HCT116 (cell line): ENCODE measurements around the gene ELF5. TPM values are rescaled to one million over a fixed set of nuclear protein-coding genes. Genes with fewer than 3 reads are reported as not detected.

Experiments used
- ATAC-seq: fragments of 200-7000 bp; cut with Tn5 transposase; 2 replicates; pipeline ENCODE4 v1.9.1; 2020; ENCODE audit warnings: mild to moderate bottlenecking, moderate library complexity
- BruUV-seq: library from RNA; stranded (reverse); fragments of 400-500 nt; replicated peaks from 2 replicates; lab custom pipeline; 2021; lab: Mats Ljungman, UMichigan
- CTCF ChIA-PET: fragments of 300-600 bp; sonication (Branson Sonifier 250); formaldehyde crosslinking; loops from one replicate; lab custom pipeline; 2021; ENCODE audit warnings: antibody characterized with exemption; lab: Charles Lee
- POLR2A ChIA-PET: fragments of 300-600, 350-600 bp; sonication (Branson Sonifier 250); formaldehyde crosslinking; loops from one replicate; lab custom pipeline; 2021; ENCODE audit warnings: antibody characterized with exemption; lab: Charles Lee
- RAD21 ChIA-PET, 2 experiments: fragments of 300-600 bp; sonication (Branson Sonifier 250); formaldehyde crosslinking; loops; one replicate each; lab custom pipeline; 2023; ENCODE audit warnings: low total read pairs in 2 of 2; ENCODE audit not compliant: uncharacterized antibody in 2 of 2, unreplicated experiment in 2 of 2, low non-redundant PET in 1 of 2; lab: Charles Lee
- DNase-seq: peaks from one replicate; pipeline ENCODE4 v3.0.0-alpha.2; 2010; ENCODE audit warnings: low read depth, low spot score
- H2AFZ ChIP-seq: fragments of 200-600 bp; shearing (Covaris generic), sonication (generic); 2 replicates; pipeline ENCODE4 v1.6.1; 2017; ENCODE audit warnings: low read depth, mixed run types, mixed read lengths, antibody characterized with exemption, low read length; ENCODE audit not compliant: poor library complexity, severe bottlenecking
- H3K27ac ChIP-seq: 2 replicates; pipeline ENCODE4 v1.5.1; 2012; ENCODE audit warnings: low read depth, low read length
- H3K27me3 ChIP-seq: fragments of 200-600 bp; sonication (generic); 2 replicates; pipeline ENCODE4 v1.6.1; 2016; ENCODE audit warnings: mixed run types, low read length, mixed read lengths; ENCODE audit not compliant: insufficient read depth
- H3K36me3 ChIP-seq, 2 experiments: fragments of 200-500 bp in 1 of 2; fragments of 200-600 bp in 1 of 2; sonication (Bioruptor generic) in 1 of 2; sonication (generic) in 1 of 2; 2 replicates each; pipeline versions ENCODE4 v1.5.1 to v1.6.1; 2014 to 2016; ENCODE audit warnings: low read length in 2 of 2, inconsistent platforms in 1 of 2, mixed read lengths in 1 of 2, mixed run types in 1 of 2; ENCODE audit not compliant: insufficient read depth in 2 of 2, control insufficient read depth in 1 of 2
- H3K4me1 ChIP-seq, 2 experiments: fragments of 200-600 bp in 1 of 2; sonication (generic) in 1 of 2; 2 replicates each; pipeline versions ENCODE4 v1.5.1 to v1.6.1; 2012 to 2017; ENCODE audit warnings: low read length in 2 of 2, inconsistent platforms in 1 of 2, mild to moderate bottlenecking in 1 of 2, mixed read lengths in 1 of 2, mixed run types in 1 of 2, moderate library complexity in 1 of 2; ENCODE audit not compliant: insufficient read depth in 2 of 2, control insufficient read depth in 1 of 2
- H3K4me2 ChIP-seq: fragments of 200-600 bp; sonication (generic); 2 replicates; pipeline ENCODE4 v1.6.1; 2017; ENCODE audit warnings: mixed run types, low read length, mixed read lengths
- H3K4me3 ChIP-seq, 2 experiments: fragments of 200-600 bp in 1 of 2; sonication (generic) in 1 of 2; replicated peaks in 1 of 2; 2 replicates each; pipeline ENCODE4 v1.5.1; 2011 to 2016; ENCODE audit warnings: low read length in 2 of 2, control low read depth in 1 of 2, low read depth in 1 of 2, mild to moderate bottlenecking in 1 of 2, mixed read lengths in 1 of 2, mixed run types in 1 of 2
- H3K79me2 ChIP-seq: fragments of 200-600 bp; sonication (generic); 2 replicates; pipeline ENCODE4 v1.6.1; 2017; ENCODE audit warnings: mild to moderate bottlenecking, mixed run types, low read length, moderate library complexity, mixed read lengths; ENCODE audit not compliant: insufficient read depth
- H3K9ac ChIP-seq: fragments of 200-600 bp; sonication (generic); 2 replicates; pipeline ENCODE4 v1.6.1; 2016; ENCODE audit warnings: low read length, mixed read lengths
- H3K9me2 ChIP-seq: fragments of 200-600 bp; sonication (generic), shearing (Covaris generic); 2 replicates; pipeline ENCODE4 v1.6.1; 2017; ENCODE audit warnings: mixed run types, mild to moderate bottlenecking, moderate library complexity; ENCODE audit not compliant: insufficient read depth
- H3K9me3 ChIP-seq, 2 experiments: fragments of 200-500 bp in 1 of 2; fragments of 200-600 bp in 1 of 2; sonication (Bioruptor generic) in 1 of 2; sonication (generic) in 1 of 2; 2 replicates each; pipeline ENCODE4 v1.6.1; 2014 to 2017; ENCODE audit warnings: low read length in 2 of 2, mixed read lengths in 2 of 2, inconsistent platforms in 1 of 2, low read depth in 1 of 2, mild to moderate bottlenecking in 1 of 2, mixed run types in 1 of 2, moderate library complexity in 1 of 2; ENCODE audit not compliant: control insufficient read depth in 1 of 2, insufficient read depth in 1 of 2
- H4K20me1 ChIP-seq: fragments of 200-600 bp; sonication (generic), shearing (Covaris generic); 2 replicates; pipeline ENCODE4 v1.6.1; 2017; ENCODE audit warnings: mixed run types, mild to moderate bottlenecking, moderate library complexity; ENCODE audit not compliant: insufficient read depth
- CBX3 ChIP-seq: IDR thresholded peaks from 2 replicates; pipeline ENCODE4 v1.6.1; 2012; ENCODE audit warnings: low read depth
- EGR1 ChIP-seq: IDR thresholded peaks from 2 replicates; pipeline ENCODE4 v1.6.1; 2012; ENCODE audit warnings: low read depth
- EZH2 ChIP-seq: fragments of 200-600 bp; sonication (generic); IDR thresholded peaks from 2 replicates; pipeline ENCODE4 v1.6.1; 2017; ENCODE audit warnings: antibody characterized with exemption, mixed run types
- EZH2phosphoT487 ChIP-seq: fragments of 200-600 bp; IDR thresholded peaks from 2 replicates; pipeline ENCODE4 v1.6.1; 2018; ENCODE audit warnings: antibody characterized with exemption, borderline replicate concordance
- FOSL1 ChIP-seq: IDR thresholded peaks from 2 replicates; pipeline ENCODE4 v1.6.1; 2012; ENCODE audit warnings: low read depth
- POLR2A ChIP-seq: IDR thresholded peaks from 2 replicates; pipeline ENCODE4 v1.7.0; 2011; ENCODE audit warnings: borderline replicate concordance; ENCODE audit not compliant: insufficient read depth, insufficient read length; ENCODE audit errors: extremely low read depth
- POLR2AphosphoS5 ChIP-seq: IDR thresholded peaks from 2 replicates; pipeline ENCODE4 v1.6.1; 2011; ENCODE audit warnings: mild to moderate bottlenecking, low read depth, low read length, moderate library complexity
- SIN3A ChIP-seq: IDR thresholded peaks from 2 replicates; pipeline ENCODE4 v1.6.1; 2012; ENCODE audit warnings: low read depth
- SP1 ChIP-seq: IDR thresholded peaks from 2 replicates; pipeline ENCODE4 v1.6.1; 2012; ENCODE audit warnings: low read depth
- SRF ChIP-seq: IDR thresholded peaks from 2 replicates; pipeline ENCODE4 v1.6.1; 2012; ENCODE audit warnings: low read depth
- YY1 ChIP-seq: IDR thresholded peaks from 2 replicates; pipeline ENCODE4 v1.6.1; 2011; ENCODE audit warnings: low read length, low read depth, moderate library complexity, mild to moderate bottlenecking; ENCODE audit not compliant: insufficient replicate concordance; ENCODE audit errors: extremely low read depth
- ZFX ChIP-seq: fragments of 450-650 bp; IDR thresholded peaks from 2 replicates; pipeline ENCODE4 v1.6.1; 2017
- ZNF274 ChIP-seq: fragments of 200-500 bp; sonication (Bioruptor generic); IDR thresholded peaks from 2 replicates; pipeline ENCODE4 v1.6.1; 2014; ENCODE audit warnings: mild to moderate bottlenecking, low read depth, low read length, inconsistent platforms
- intact Hi-C: fragments of 100-400 bp; cut with micrococcal nuclease; formaldehyde crosslinking; loops from 2 replicates; pipeline ENCODE4 v1.10.0; 2022
- total RNA-seq: library from RNA; stranded (reverse); gene quantifications from one replicate; pipeline ENCODE4 v1.2.1, GENCODE V29; 2021; ENCODE audit not compliant: unreplicated experiment
- TF ChIP-seq, protein P1 (sequence below): IDR thresholded peaks from 2 replicates; pipeline ENCODE4 v1.6.1; 2012
- TF ChIP-seq, protein P2 (sequence below), 3 experiments: fragments of 200-600 bp in 1 of 3; sonication (generic) in 1 of 3; IDR thresholded peaks in 2 of 3; conservative IDR thresholded peaks in 1 of 3; 2 replicates each; pipeline ENCODE4 v1.5.1; 2012 to 2017; ENCODE audit warnings: low read depth in 2 of 3, low read length in 2 of 3, antibody characterized with exemption in 1 of 3, borderline replicate concordance in 1 of 3, control low read depth in 1 of 3, mild to moderate bottlenecking in 1 of 3, mixed read lengths in 1 of 3, mixed run types in 1 of 3, moderate library complexity in 1 of 3; ENCODE audit not compliant: insufficient read depth in 1 of 3
- TF ChIP-seq, protein P3 (sequence below): IDR thresholded peaks from 2 replicates; pipeline ENCODE4 v1.6.1; 2012

ELF5 gene
- total RNA-seq, 1 experiment from 2014 or later: 0.32 TPM

DNA sequence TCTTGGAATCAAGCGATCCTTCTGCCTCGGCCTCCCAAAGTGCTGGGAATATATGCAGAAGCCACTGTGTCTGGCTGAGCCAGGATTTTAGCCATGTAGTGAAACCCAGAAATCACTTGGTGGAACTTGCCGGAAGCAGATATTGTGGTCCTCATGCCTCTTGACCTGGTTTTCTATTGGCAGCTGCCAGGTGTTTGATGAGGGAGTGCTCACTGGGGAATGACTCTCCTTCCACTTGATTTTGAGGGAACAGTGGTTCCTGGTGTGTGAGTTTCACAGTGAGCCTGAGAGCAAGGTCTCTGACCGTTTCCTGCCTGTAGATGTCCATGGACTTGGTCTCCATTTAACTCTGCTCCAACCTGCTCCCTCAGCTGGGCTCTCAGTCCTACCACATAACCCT is 34.7 kb upstream of the ELF5 start:
- BruUV-seq: no TSS peak
- Histone ChIP-seq H3K9ac (no peak overlapping the region), H3K79me2 (no peaks in the 10 kb centered on the region), H3K4me3 (no peak overlapping the region), H3K36me3 (no peaks in the 10 kb centered on the region), H3K27me3 (no peaks in the 10 kb centered on the region), H3K9me3 (no peaks in the 10 kb centered on the region), H3K4me2 (no peak overlapping the region), H3K9me2 (no peaks in the 10 kb centered on the region), H3K4me1 (no peaks in the 10 kb centered on the region), H2AFZ (no peak overlapping the region), H3K27ac (no peak overlapping the region), H4K20me1 (no peaks in the 10 kb centered on the region)
- CTCF ChIA-PET: no interaction called here
- RAD21 ChIA-PET: no interaction called here
- no peak for TF ChIP-seq SRF
- TF ChIP-seq CBX3: no peak
- no peak for TF ChIP-seq EZH2phosphoT487
- TF ChIP-seq ZFX: no peak
- no peak for TF ChIP-seq EZH2
- no peak for TF ChIP-seq ZNF274
- TF ChIP-seq, protein P1, sequence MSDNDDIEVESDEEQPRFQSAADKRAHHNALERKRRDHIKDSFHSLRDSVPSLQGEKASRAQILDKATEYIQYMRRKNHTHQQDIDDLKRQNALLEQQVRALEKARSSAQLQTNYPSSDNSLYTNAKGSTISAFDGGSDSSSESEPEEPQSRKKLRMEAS: no peak
- TF ChIP-seq FOSL1: no peak
- intact Hi-C loops: no loop called here
- no peak for ATAC-seq
- POLR2A ChIA-PET: no interaction called here
- DNase-seq: no peak

DNA sequence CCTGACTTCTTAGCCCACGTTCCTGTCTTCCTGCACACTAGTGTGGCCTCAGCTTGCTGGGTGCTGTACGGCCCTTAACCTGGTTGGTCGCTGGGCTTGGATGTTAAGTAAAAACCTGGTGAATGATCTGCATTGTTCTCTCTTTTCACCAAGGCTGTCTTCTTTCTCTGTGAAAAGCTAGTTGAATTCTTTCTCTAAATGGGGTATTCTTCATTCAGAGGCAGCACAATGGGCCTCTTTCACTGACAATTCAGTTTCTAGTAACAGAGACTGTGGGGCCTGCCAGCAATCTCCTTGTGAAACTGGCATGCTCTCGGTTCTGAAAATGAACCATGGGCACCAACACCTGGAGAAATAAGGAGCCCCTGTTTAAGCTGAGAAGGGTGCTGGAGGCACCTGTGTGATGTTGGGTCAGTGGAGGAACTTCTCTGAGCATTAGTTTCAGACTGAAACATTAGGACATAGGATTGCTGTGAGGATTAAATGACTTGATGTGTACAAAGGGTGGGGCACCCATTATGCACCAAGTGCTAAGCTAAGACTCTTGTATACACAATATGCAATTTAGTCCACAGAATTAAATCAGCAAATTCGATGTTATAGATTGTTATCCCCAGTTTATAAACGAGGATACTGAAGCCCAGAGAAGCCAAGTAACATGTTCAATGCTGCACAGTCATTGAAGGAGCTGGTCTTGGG is 33.1 kb upstream of the ELF5 start:
- Histone ChIP-seq H3K4me1 (no peaks in the 10 kb centered on the region), H3K36me3 (no peaks in the 10 kb centered on the region), H3K79me2 (no peaks in the 10 kb centered on the region), H2AFZ (no peak overlapping the region), H3K9me2 (no peaks in the 10 kb centered on the region), H3K4me2 (no peak overlapping the region), H3K9me3 (no peaks in the 10 kb centered on the region), H4K20me1 (no peaks in the 10 kb centered on the region), H3K4me3 (no peak overlapping the region), H3K9ac (no peak overlapping the region), H3K27ac (no peak overlapping the region), H3K27me3 (no peaks in the 10 kb centered on the region)
- no peak for TF ChIP-seq POLR2A
- TF ChIP-seq, protein P2, sequence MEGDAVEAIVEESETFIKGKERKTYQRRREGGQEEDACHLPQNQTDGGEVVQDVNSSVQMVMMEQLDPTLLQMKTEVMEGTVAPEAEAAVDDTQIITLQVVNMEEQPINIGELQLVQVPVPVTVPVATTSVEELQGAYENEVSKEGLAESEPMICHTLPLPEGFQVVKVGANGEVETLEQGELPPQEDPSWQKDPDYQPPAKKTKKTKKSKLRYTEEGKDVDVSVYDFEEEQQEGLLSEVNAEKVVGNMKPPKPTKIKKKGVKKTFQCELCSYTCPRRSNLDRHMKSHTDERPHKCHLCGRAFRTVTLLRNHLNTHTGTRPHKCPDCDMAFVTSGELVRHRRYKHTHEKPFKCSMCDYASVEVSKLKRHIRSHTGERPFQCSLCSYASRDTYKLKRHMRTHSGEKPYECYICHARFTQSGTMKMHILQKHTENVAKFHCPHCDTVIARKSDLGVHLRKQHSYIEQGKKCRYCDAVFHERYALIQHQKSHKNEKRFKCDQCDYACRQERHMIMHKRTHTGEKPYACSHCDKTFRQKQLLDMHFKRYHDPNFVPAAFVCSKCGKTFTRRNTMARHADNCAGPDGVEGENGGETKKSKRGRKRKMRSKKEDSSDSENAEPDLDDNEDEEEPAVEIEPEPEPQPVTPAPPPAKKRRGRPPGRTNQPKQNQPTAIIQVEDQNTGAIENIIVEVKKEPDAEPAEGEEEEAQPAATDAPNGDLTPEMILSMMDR (IDR thresholded peaks at IDR 0.05 in 2 of 3, conservative IDR thresholded peaks at IDR 0.05 in 1 of 3; ENCODE audit: borderline replicate concordance in 1 of 3, insufficient read depth in 1 of 3, low read depth in 2 of 3, low read length in 2 of 3): no peak
- TF ChIP-seq YY1: no peak
- no peak for TF ChIP-seq ZFX
- TF ChIP-seq EGR1: no peak
- TF ChIP-seq SP1: no peak
- no peak for TF ChIP-seq SRF
- TF ChIP-seq, protein P3, sequence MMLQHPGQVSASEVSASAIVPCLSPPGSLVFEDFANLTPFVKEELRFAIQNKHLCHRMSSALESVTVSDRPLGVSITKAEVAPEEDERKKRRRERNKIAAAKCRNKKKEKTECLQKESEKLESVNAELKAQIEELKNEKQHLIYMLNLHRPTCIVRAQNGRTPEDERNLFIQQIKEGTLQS: no peak
- no peak for TF ChIP-seq POLR2AphosphoS5
- no peak for TF ChIP-seq EZH2
- no peak for TF ChIP-seq SIN3A
- no peak for TF ChIP-seq CBX3
- ChIA-PET POLR2A (no interaction called here), RAD21 (no interaction called here), CTCF (no interaction called here)
- intact Hi-C loops: no loop called here
- no peak for ATAC-seq
- no TSS peak for BruUV-seq
- DNase-seq: no peak
